GM23248 (cell line): ENCODE data around the gene SLC9A9.

Experiments
- EZH2 ChIP-seq: fragments of 200-600 bp; sonication (generic); IDR thresholded peaks from 2 replicates; pipeline ENCODE4 v1.6.1; 2018; ENCODE audit warnings: antibody characterized with exemption, mild to moderate bottlenecking; ENCODE audit not compliant: insufficient read depth, poor library complexity, severe bottlenecking
- EZH2phosphoT487 ChIP-seq: fragments of 200-600 bp; sonication (generic); IDR thresholded peaks from 2 replicates; pipeline ENCODE4 v1.6.1; 2018; ENCODE audit warnings: antibody characterized with exemption, moderate library complexity, mild to moderate bottlenecking, low read depth; ENCODE audit not compliant: insufficient read depth

GRCh38 chr3:143326983-143327778, 521.1 kb downstream of the SLC9A9 start:
- no peak for TF ChIP-seq EZH2
- TF ChIP-seq EZH2phosphoT487: no peak
